ENCODE measurements around the gene AHCYL2. TPM values are rescaled to one million over a fixed set of nuclear protein-coding genes. Genes with fewer than 3 reads are reported as not detected.
"Not testable (repeated sequence)": the region's sequence is repeated elsewhere in the genome, so short reads cannot be mapped to it uniquely, and the experiment has no call there.

The AHCYL2 gene
- total RNA-seq, 2 donors from 2014 or later, result 28.3 to 31.4 TPM

DNA sequence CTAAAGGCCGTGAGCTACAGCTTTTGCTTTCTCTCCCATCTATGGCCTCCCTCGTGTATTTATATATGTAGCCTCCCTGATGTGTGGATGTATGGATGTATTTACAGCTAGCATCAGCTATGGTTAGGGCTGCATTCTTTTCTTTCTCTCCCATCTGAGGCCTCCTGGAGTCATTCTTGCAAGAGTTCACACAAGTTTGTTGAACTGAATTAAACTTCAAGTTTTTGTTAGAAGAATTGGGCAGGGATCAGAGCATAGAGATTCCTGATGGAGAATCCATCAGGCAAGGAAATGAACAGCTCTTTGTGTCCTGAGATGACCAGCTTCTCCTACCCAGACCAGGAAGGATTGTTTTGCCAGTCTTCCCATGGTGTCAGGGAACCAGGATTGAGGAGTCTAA, 60.3 kb downstream of the AHCYL2 start:
- Histone ChIP-seq H3K36me3 (no peaks in the 10 kb centered on the region), H3K9me3 (no peaks in the 10 kb centered on the region), H3K4me3 (no peak overlapping the region), H3K27me3 (replicated peaks; ENCODE audit: insufficient read depth) (no peaks in the 10 kb centered on the region), H3K27ac (no peak overlapping the region), H3K4me1 (ENCODE audit: control insufficient read depth in 1 of 2, low read depth in 2 of 2) (no peaks in the 10 kb centered on the region)
- ATAC-seq (ENCODE audit: insufficient number of reproducible peaks, low FRiP score, low read depth), result no peak
- no peak for DNase-seq (ENCODE audit: low spot score)
- TF ChIP-seq, protein P1, sequence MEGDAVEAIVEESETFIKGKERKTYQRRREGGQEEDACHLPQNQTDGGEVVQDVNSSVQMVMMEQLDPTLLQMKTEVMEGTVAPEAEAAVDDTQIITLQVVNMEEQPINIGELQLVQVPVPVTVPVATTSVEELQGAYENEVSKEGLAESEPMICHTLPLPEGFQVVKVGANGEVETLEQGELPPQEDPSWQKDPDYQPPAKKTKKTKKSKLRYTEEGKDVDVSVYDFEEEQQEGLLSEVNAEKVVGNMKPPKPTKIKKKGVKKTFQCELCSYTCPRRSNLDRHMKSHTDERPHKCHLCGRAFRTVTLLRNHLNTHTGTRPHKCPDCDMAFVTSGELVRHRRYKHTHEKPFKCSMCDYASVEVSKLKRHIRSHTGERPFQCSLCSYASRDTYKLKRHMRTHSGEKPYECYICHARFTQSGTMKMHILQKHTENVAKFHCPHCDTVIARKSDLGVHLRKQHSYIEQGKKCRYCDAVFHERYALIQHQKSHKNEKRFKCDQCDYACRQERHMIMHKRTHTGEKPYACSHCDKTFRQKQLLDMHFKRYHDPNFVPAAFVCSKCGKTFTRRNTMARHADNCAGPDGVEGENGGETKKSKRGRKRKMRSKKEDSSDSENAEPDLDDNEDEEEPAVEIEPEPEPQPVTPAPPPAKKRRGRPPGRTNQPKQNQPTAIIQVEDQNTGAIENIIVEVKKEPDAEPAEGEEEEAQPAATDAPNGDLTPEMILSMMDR (IDR thresholded peaks at IDR 0.05), result no peak

DNA sequence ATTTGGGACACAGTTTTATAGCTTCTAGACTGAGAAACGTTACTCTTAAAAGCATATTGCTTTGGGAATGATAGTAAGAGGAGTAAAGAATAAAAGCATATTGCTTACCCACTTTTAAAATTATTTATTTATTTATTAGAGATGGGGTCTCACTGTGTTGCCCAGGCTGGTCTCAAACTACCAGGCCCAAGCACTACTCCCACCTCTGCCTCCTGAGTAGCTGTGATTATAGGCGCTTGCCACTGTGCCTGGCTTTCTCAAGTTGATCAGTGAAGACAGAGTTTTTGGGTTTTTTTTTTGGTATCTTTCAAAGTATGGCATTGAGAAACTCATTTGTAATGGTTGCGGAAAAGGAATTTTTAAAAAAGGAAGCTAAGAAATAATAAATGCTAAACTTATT, 68.0 kb downstream of the AHCYL2 start:
- H3K4me3 ChIP-seq, result no peak overlapping the region
- H3K36me3 ChIP-seq, result no peaks in the 10 kb centered on the region
- H3K27me3 ChIP-seq (replicated peaks; ENCODE audit: insufficient read depth), result no peaks in the 10 kb centered on the region
- H3K4me1 ChIP-seq (ENCODE audit: control insufficient read depth in 1 of 2, low read depth in 2 of 2), result peaks cover 0 to 8% of the 10 kb centered on the region in 2 donors
- no peak for ATAC-seq (ENCODE audit: insufficient number of reproducible peaks, low FRiP score, low read depth)
- no peaks in the 10 kb centered on the region for H3K9me3 ChIP-seq
- no peak for DNase-seq (ENCODE audit: low spot score)
- TF ChIP-seq, protein P1 (IDR thresholded peaks at IDR 0.05), result no peak
- no peak overlapping the region for H3K27ac ChIP-seq

DNA sequence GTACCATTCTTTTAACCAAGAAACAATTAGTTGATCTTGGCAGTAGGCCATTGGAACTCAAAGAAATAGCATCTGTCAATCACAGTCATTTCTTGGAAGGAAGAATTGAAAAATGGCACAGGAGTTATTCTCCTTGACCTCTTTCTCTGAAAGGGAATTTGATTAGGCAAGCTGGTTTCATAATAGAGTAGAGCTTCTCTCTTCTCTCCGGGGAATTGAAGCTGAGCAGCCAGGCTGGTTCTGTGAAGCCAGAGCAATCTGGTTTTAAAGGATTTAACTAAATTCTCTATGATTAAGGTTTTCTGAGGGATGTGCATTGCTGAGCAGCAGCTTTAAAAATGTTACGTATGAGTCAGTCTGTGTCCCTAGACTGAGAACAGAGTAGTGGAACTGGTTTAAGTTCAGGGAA, 70.2 kb downstream of the AHCYL2 start:
- ATAC-seq (ENCODE audit: insufficient number of reproducible peaks, low FRiP score, low read depth) (no peak), DNase-seq (ENCODE audit: low spot score) (no peak)
- Histone ChIP-seq H3K9me3 (no peaks in the 10 kb centered on the region), H3K4me1 (ENCODE audit: control insufficient read depth in 1 of 2, low read depth in 2 of 2) (peaks cover 0 to 8% of the 10 kb centered on the region in 2 donors), H3K4me3 (no peak overlapping the region), H3K36me3 (no peaks in the 10 kb centered on the region), H3K27me3 (replicated peaks; ENCODE audit: insufficient read depth) (no peaks in the 10 kb centered on the region), H3K27ac (no peak overlapping the region)
- TF ChIP-seq, protein P1 (IDR thresholded peaks at IDR 0.05), result no peak

DNA sequence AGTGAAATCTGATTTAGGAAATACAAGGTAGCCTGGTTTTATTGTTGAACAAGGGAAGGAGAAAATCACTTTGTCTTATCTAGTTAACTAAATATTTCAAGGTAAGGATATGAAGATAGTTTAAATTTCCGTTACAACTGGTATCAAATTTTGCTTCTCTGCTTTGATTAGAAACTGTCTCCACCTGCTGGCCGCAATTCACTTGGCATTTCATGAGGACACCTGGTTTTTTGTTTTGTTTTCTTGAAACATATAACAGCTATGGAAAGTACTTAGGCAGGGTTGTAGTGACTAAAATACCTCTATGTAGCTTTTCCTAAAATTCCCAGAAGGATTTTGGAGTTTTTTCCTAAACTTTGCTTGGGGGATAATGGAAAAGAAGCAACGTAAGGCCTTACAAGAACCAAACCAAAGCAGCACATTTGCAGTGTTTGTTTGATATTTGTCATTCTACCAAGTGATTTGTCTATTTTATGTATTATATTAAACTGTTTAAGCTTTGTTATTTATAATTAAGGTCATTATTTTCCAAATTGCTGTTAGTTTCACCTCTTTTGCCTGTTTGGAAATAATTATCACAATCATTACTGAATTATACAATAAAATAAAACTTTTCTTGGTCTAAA, 73.6 kb downstream of the AHCYL2 start:
- Histone ChIP-seq H3K4me1 (ENCODE audit: control insufficient read depth in 1 of 2, low read depth in 2 of 2) (peaks cover 0 to 8% of the 10 kb centered on the region in 2 donors), H3K36me3 (no peaks in the 10 kb centered on the region), H3K27ac (no peak overlapping the region), H3K4me3 (no peak overlapping the region), H3K9me3 (no peaks in the 10 kb centered on the region), H3K27me3 (replicated peaks; ENCODE audit: insufficient read depth) (no peaks in the 10 kb centered on the region)
- TF ChIP-seq, protein P1 (IDR thresholded peaks at IDR 0.05), result peak; percentile 49
- DNase-seq (ENCODE audit: low spot score) (no peak), ATAC-seq (ENCODE audit: insufficient number of reproducible peaks, low FRiP score, low read depth) (no peak)

DNA sequence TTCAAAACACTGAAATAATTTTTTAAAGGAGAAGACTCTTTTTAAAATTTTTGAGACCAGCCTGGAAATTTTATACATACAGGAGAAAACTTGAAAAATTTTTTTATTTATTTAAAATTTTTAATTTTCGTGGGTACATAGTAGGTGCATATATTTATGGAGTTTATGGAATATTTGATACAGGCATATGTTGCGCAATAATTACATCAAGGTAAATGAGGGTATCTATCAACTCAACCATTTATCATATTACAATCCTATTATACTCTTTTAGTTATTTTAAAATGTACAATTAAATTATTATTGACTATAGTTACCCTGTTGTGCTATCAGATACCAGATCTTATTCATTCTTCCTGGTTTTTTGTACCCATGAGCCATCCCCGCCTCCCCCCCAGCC, 75.1 kb downstream of the AHCYL2 start:
- TF ChIP-seq, protein P1 (IDR thresholded peaks at IDR 0.05), result no peak
- ATAC-seq (ENCODE audit: insufficient number of reproducible peaks, low FRiP score, low read depth), result no peak

DNA sequence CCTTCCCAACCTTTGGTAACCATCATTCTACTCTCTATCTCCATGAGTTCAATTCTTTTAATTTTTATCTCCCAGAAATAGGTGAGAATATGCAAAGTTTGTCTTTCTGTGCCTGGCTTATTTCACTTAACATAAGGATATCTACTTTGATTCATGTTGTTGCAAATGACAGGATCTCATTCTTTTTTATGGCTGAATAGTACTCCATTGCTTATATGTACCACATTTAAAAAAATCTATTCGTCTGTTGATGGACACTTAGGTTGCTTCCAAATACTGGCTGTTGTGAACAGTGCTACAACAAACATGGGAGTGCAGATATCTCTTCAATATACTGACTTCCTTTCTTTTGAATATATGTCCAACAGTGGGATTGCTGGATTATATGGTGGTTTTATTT, 75.5 kb downstream of the AHCYL2 start:
- DNase-seq (ENCODE audit: low spot score); ATAC-seq (ENCODE audit: insufficient number of reproducible peaks, low FRiP score, low read depth); H3K4me1 ChIP-seq (ENCODE audit: control insufficient read depth in 1 of 2, low read depth in 2 of 2); H3K36me3 ChIP-seq; H3K4me3 ChIP-seq; H3K27ac ChIP-seq; H3K9me3 ChIP-seq; H3K27me3 ChIP-seq (replicated peaks; ENCODE audit: insufficient read depth): not testable (repeated sequence)

More for the DNA sequence above, 75.1 kb downstream of the AHCYL2 start:
- H3K27me3 ChIP-seq (replicated peaks; ENCODE audit: insufficient read depth), result no peaks in the 10 kb centered on the region
- H3K9me3 ChIP-seq, result no peaks in the 10 kb centered on the region
- peaks cover 0 to 5% of the 10 kb centered on the region in 2 donors for H3K4me1 ChIP-seq (ENCODE audit: control insufficient read depth in 1 of 2, low read depth in 2 of 2)
- no peaks in the 10 kb centered on the region for H3K36me3 ChIP-seq
- H3K27ac ChIP-seq, result no peak overlapping the region
- no peak for DNase-seq (ENCODE audit: low spot score)
- no peak overlapping the region for H3K4me3 ChIP-seq

Measured in thoracic aorta (tissue), 2 donors.